Mesenchymal stem cell (in vitro differentiated cells and primary cell): ENCODE data around the gene SF3B6. TPM values are rescaled to one million over a fixed set of nuclear protein-coding genes. Genes with fewer than 3 reads are reported as not detected.

Experiments used
- DNase-seq: peaks from one replicate; pipeline ENCODE4 v3.0.0-alpha.2; 2013
- H2AFZ ChIP-seq: one replicate; pipeline ENCODE4 v1.6.1; 2013; ENCODE audit warnings: low read depth, mild to moderate bottlenecking, control low read depth, inconsistent platforms, low read length, moderate library complexity
- H2AK5ac ChIP-seq: 2 replicates; pipeline ENCODE4 v1.6.1; 2013; ENCODE audit warnings: low read length, moderate library complexity, mild to moderate bottlenecking, inconsistent platforms; ENCODE audit not compliant: severe bottlenecking
- H2BK120ac ChIP-seq: one replicate; pipeline ENCODE4 v1.6.1; 2013; ENCODE audit warnings: low read depth, mild to moderate bottlenecking, inconsistent platforms, low read length, moderate library complexity
- H2BK12ac ChIP-seq, 2 experiments: one replicate each; pipeline ENCODE4 v1.6.1; 2013; ENCODE audit warnings: inconsistent platforms in 2 of 2, low read length in 2 of 2, mild to moderate bottlenecking in 2 of 2, moderate library complexity in 2 of 2, control low read depth in 1 of 2
- H2BK15ac ChIP-seq: one replicate; pipeline ENCODE4 v1.6.1; 2013; ENCODE audit warnings: mild to moderate bottlenecking, low read depth, inconsistent platforms; ENCODE audit not compliant: poor library complexity, severe bottlenecking
- H2BK5ac ChIP-seq: 2 replicates; pipeline ENCODE4 v1.6.1; 2013; ENCODE audit warnings: low read depth, mild to moderate bottlenecking, low read length, control low read depth, inconsistent platforms; ENCODE audit not compliant: poor library complexity, severe bottlenecking
- H3K14ac ChIP-seq, 2 experiments: one replicate each; pipeline ENCODE4 v1.6.1; 2013; ENCODE audit warnings: inconsistent platforms in 2 of 2, low read length in 2 of 2, control low read depth in 1 of 2, mild to moderate bottlenecking in 1 of 2, moderate library complexity in 1 of 2
- H3K18ac ChIP-seq, 2 experiments: one replicate each; pipeline ENCODE4 v1.6.1; 2013; ENCODE audit warnings: inconsistent platforms in 2 of 2, low read length in 2 of 2, control low read depth in 1 of 2, low read depth in 1 of 2, mild to moderate bottlenecking in 1 of 2
- H3K23ac ChIP-seq, 2 experiments: one replicate each; pipeline ENCODE4 v1.6.1; 2013; ENCODE audit warnings: inconsistent platforms in 2 of 2, low read length in 2 of 2, mild to moderate bottlenecking in 2 of 2, moderate library complexity in 2 of 2, control low read depth in 1 of 2
- H3K27ac ChIP-seq: 2 replicates; pipeline ENCODE4 v1.5.1; 2013; ENCODE audit warnings: mild to moderate bottlenecking, moderate library complexity, low read length, control low read depth, inconsistent platforms; ENCODE audit not compliant: poor library complexity, severe bottlenecking
- H3K27me3 ChIP-seq, 2 experiments: 2 replicates each; pipeline versions ENCODE4 v1.6.1 to v1.7.0; 2013; ENCODE audit warnings: low read length in 2 of 2, mild to moderate bottlenecking in 2 of 2, moderate library complexity in 2 of 2, control low read depth in 1 of 2, inconsistent platforms in 1 of 2; ENCODE audit not compliant: control insufficient read depth in 1 of 2, insufficient read depth in 1 of 2
- H3K36me3 ChIP-seq, 2 experiments: 2 replicates each; pipeline versions ENCODE4 v1.6.1 to v1.7.0; 2013; ENCODE audit warnings: low read length in 2 of 2, control low read depth in 1 of 2, inconsistent platforms in 1 of 2, low read depth in 1 of 2, mild to moderate bottlenecking in 1 of 2; ENCODE audit not compliant: insufficient read depth in 2 of 2, control insufficient read depth in 1 of 2
- H3K4ac ChIP-seq, 2 experiments: one replicate each; pipeline ENCODE4 v1.6.1; 2013; ENCODE audit warnings: inconsistent platforms in 2 of 2, low read length in 2 of 2, mild to moderate bottlenecking in 2 of 2, moderate library complexity in 2 of 2, control low read depth in 1 of 2, low read depth in 1 of 2
- H3K4me1 ChIP-seq: 2 replicates; pipeline ENCODE4 v1.6.1; 2013; ENCODE audit warnings: low read depth, low read length, control low read depth; ENCODE audit not compliant: control insufficient read depth, insufficient read depth
- H3K4me2 ChIP-seq: 2 replicates; pipeline ENCODE4 v1.6.1; 2013; ENCODE audit warnings: low read length, mild to moderate bottlenecking, inconsistent platforms; ENCODE audit not compliant: poor library complexity, severe bottlenecking
- H3K4me3 ChIP-seq, 2 experiments: 2 replicates each; pipeline versions ENCODE4 v1.5.1 to v1.7.0; 2013; ENCODE audit warnings: low read length in 2 of 2, mild to moderate bottlenecking in 2 of 2, control low read depth in 1 of 2, low read depth in 1 of 2; ENCODE audit not compliant: insufficient read depth in 1 of 2
- H3K79me1 ChIP-seq: replicated peaks from 2 replicates; pipeline ENCODE4 v1.6.1; 2013; ENCODE audit warnings: mild to moderate bottlenecking, control low read depth, low read length, inconsistent platforms; ENCODE audit not compliant: poor library complexity, severe bottlenecking
- H3K9ac ChIP-seq: 2 replicates; pipeline ENCODE4 v1.7.0; 2013; ENCODE audit warnings: mild to moderate bottlenecking, low read length, moderate library complexity
- H3K9me3 ChIP-seq: 2 replicates; pipeline ENCODE4 v1.7.0; 2013; ENCODE audit warnings: mild to moderate bottlenecking, low read length; ENCODE audit not compliant: control insufficient read depth
- H4K8ac ChIP-seq: one replicate; pipeline ENCODE4 v1.6.1; 2013; ENCODE audit warnings: inconsistent platforms, mild to moderate bottlenecking, low read length, moderate library complexity
- H4K91ac ChIP-seq: one replicate; pipeline ENCODE4 v1.6.1; 2013; ENCODE audit warnings: mild to moderate bottlenecking, low read length, inconsistent platforms
- WGBS: methylation state at CpG from one replicate; pipeline ENCODE4 v1.1.7; 2013; ENCODE audit warnings: mixed read lengths; 5-methylcytosine and 5-hydroxymethylcytosine counted together
- polyA plus RNA-seq, 2 experiments: library from polyadenylated mRNA; stranded (reverse); fragments of 200-250 nt; gene quantifications; one replicate each; pipeline ENCODE4 v1.2.3, GENCODE V29; 2013

SF3B6 gene, protein sequence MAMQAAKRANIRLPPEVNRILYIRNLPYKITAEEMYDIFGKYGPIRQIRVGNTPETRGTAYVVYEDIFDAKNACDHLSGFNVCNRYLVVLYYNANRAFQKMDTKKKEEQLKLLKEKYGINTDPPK
- polyA plus RNA-seq (2013, experiment 1 of 2): 211 TPM
- 225 TPM for polyA plus RNA-seq (2013, experiment 2 of 2)

DNA sequence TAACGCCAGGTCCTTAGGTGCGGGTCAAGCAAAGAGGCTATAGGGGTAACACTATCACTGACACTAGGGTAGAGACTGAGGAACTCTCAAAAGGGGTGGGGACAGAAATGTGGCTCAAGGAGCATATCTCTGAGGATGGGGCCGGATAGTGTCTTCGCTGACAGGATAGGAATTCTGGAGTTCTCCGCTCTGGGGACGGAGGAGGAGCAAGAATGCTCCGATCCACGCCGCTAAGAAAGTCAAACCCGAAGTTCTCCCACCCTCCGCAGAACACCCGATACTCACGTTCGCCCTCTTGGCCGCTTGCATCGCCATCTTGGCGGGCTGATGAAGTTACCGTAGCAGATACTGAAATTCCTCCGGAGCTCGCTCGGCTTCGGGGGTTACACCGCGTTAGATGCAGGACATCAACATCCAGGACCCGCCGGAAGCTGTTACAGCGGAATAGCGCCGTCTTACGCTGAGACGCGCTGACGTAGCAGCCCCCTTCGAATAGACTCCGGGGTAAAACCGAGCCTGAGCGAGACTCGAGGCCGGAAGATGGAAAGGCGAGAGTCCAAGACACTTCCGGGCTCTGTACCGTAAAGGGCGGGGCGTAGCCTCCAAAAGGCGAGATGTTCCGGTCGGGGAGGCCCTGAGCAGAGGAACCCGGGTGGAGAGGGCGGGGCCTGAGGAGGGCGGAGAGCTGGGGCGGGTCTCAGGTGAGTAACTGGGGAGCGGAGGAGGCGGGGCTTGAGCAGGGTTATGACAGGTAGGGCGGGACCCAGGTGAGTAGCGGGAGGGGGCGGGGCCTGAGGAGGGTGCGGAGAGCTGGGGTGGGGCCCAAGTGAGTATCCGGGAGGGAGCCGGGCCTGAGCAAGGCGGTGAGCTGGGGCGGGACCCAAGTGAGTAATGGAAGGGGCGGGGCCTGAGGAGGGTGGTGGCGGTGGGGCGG, at the start of gene SF3B6:
SF3B6 (minus strand) TSS at position 412 of the 934 bp plus-strand sequence; CDS start at position 315, 97 bp downstream.
- Histone ChIP-seq H4K91ac (peak within 1 kb of the TSS; percentile 95), H2BK12ac (peak within 1 kb of the TSS in 1 of 2 experiments; percentile 71), H3K9me3 (no peaks in the 10 kb centered on the region), H2AFZ (peak within 1 kb of the TSS; percentile 70), H3K23ac (peak within 1 kb of the TSS in 1 of 2 experiments; percentile 95), H3K14ac (peak within 1 kb of the TSS in 1 of 2 experiments; percentile 98), H2AK5ac (no peak within 1 kb of the TSS), H2BK120ac (peak within 1 kb of the TSS; percentile 74), H3K4me2 (peak within 1 kb of the TSS; percentile 90), H3K9ac (peak within 1 kb of the TSS; percentile 92), H3K18ac (peak within 1 kb of the TSS; percentile 83 to 96), H3K4me1 (peaks cover 11% of the 10 kb centered on the region), H3K79me1 (peaks cover 17% of the 10 kb centered on the region), H3K4me3 (peak within 1 kb of the TSS; percentile 93 to 94), H3K4ac (peak within 1 kb of the TSS; percentile 77 to 93), H2BK5ac (peak within 1 kb of the TSS; percentile 63), H4K8ac (peak within 1 kb of the TSS; percentile 98), H2BK15ac (peak within 1 kb of the TSS; percentile 83), H3K36me3 (peaks cover 18 to 54% of the 10 kb centered on the region in 2 experiments), H3K27ac (peak within 1 kb of the TSS; percentile 87), H3K27me3 (no peaks in the 10 kb centered on the region)
- DNase-seq: peak; percentile 99
- WGBS: 1% methylated on average over 64 of the region's 64 CpGs

DNA sequence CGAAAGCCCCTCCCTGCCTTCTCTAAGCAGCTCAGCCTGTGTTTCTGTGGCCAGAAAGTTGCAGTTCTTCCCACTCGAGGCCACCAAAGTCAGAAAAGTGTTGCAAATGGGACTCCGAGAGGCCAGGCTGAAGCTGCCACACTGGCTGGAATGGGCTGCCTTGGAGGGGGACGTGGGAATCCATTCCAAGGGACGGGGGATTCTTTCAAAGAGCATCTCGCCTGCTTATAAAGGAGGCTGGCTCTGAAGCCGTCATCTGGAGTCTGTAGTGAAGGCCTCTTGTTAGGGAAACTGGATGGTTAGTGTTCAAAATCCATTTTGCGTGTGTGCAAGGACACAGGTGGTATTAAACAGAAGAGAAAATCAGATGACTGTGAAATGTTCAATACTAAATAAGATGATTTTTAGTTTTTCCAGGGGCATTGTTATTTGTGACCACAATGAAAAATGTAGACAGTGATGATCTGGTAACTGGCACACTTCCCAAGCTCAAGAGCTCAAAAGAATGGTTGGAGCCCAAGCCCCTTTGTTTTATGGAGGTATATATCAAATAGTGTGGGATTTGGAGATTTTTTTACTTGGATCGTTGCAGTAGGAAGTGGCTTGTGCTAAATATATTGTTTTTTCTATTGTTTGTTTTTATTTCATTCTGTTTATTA, 47.9 kb upstream of the SF3B6 start:
- H3K27ac ChIP-seq: peak overlapping the region; percentile 68
- peak overlapping the region; percentile 98 for H4K8ac ChIP-seq
- 15% methylated on average over 8 of the region's 9 CpGs for WGBS
- peak overlapping the region; percentile 64 for H2BK120ac ChIP-seq
- H3K18ac ChIP-seq: peak overlapping the region; percentile 83 to 93
- peak; percentile 65 for DNase-seq
- peak overlapping the region; percentile 88 to 89 for H3K4me3 ChIP-seq
- no peak overlapping the region for H2BK12ac ChIP-seq
- H4K91ac ChIP-seq: peak overlapping the region; percentile 94
- peak overlapping the region in 1 of 2 experiments; percentile 68 for H3K14ac ChIP-seq
- no peaks in the 10 kb centered on the region for H3K36me3 ChIP-seq
- peaks cover 8% of the 10 kb centered on the region for H3K79me1 ChIP-seq
- H2BK5ac ChIP-seq: no peak overlapping the region
- peak overlapping the region; percentile 63 for H2AK5ac ChIP-seq
- peaks cover 5% of the 10 kb centered on the region for H3K4me1 ChIP-seq
- peak overlapping the region; percentile 96 for H3K9ac ChIP-seq
- no peaks in the 10 kb centered on the region for H3K9me3 ChIP-seq
- H2AFZ ChIP-seq: peak overlapping the region; percentile 21
- no peaks in the 10 kb centered on the region for H3K27me3 ChIP-seq
- peak overlapping the region in 1 of 2 experiments; percentile 3 for H3K23ac ChIP-seq
- peak overlapping the region; percentile 56 to 90 for H3K4ac ChIP-seq
- peak overlapping the region; percentile 70 for H3K4me2 ChIP-seq
- H2BK15ac ChIP-seq: peak overlapping the region; percentile 77

DNA sequence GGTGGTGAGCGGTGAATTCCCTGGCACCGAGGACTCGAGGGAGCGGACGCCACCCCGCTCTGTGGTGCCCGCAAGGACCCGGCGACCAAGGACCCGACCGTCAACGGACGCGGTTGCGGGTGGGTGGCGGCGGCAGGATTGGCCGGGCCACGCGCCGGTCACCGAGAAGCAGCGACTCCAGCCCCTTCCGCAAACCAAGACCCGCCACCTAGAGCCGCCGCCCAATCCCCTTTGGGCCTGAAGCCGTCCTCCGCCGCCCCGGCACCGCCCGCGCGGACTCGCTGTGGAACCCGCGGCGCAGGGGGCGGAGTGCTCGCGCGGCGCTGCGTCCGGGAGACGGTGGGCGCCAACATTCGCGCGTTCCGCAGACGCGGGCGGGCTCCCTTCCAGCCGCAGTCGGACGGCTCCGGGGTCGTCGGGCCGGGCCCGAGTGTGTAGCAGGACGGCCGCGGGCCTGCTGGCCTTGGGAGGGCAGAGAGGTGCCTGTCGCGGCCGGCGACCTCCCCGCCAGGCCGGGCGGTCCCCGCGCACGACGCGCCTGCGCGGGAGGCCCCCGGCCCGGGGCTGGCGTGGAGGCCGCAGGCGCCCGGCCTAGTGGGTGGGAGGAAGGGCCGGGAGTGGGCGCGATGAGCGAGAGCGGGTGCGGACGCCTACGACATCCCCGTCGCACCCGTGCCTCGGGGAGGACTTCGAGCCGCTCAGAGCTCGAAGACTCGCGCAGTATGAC, 47.2 kb upstream of the SF3B6 start, which contains the start of the genes FAM228B and PFN4:
FAM228B (plus strand) TSS at position 275 of the 727 bp plus-strand sequence. CDS start 893 bp downstream, outside the sequence.
PFN4 (minus strand) TSS at position 140 of the 727 bp plus-strand sequence. CDS start 799 bp downstream, outside the sequence.
- Histone ChIP-seq H2BK15ac (peak within 1 kb of the TSS; percentile 86), H3K4me2 (peak within 1 kb of the TSS; percentile 88), H4K8ac (peak within 1 kb of the TSS; percentile 98), H2BK12ac (peak within 1 kb of the TSS in 1 of 2 experiments; percentile 47), H3K23ac (peak within 1 kb of the TSS in 1 of 2 experiments; percentile 95), H2AFZ (peak within 1 kb of the TSS; percentile 97), H2BK120ac (peak within 1 kb of the TSS; percentile 64), H2BK5ac (peak within 1 kb of the TSS; percentile 25), H3K14ac (peak within 1 kb of the TSS in 1 of 2 experiments; percentile 79), H3K27me3 (no peaks in the 10 kb centered on the region), H3K9me3 (no peaks in the 10 kb centered on the region), H3K4me1 (peaks cover 5% of the 10 kb centered on the region), H4K91ac (peak within 1 kb of the TSS; percentile 94), H3K18ac (peak within 1 kb of the TSS; percentile 83 to 93), H3K79me1 (peaks cover 8% of the 10 kb centered on the region), H3K4me3 (peak within 1 kb of the TSS; percentile 88 to 89), H2AK5ac (peak within 1 kb of the TSS; percentile 63), H3K27ac (peak within 1 kb of the TSS; percentile 68), H3K36me3 (no peaks in the 10 kb centered on the region), H3K4ac (peak within 1 kb of the TSS; percentile 87 to 90), H3K9ac (peak within 1 kb of the TSS; percentile 96)
- under 1% methylated on average over 58 of the region's 103 CpGs for WGBS
- peak; percentile 86 for DNase-seq
